Stomach (tissue), 9 donors: ENCODE measurements around the gene NEMP2. TPM values are rescaled to one million over a fixed set of nuclear protein-coding genes. Genes with fewer than 3 reads are reported as not detected.

Source experiments
- DNase-seq, 2 donors: peaks; one replicate each; pipeline versions ENCODE4 v3.0.0 to v3.0.0-alpha.2; 2013 to 2019
- H3K27ac ChIP-seq, 5 donors: fragments of 200-600 bp in 4 of 5; sonication (generic) in 4 of 5; one replicate each; pipeline ENCODE4 v1.5.1; 2013 to 2019; ENCODE audit warnings: mild to moderate bottlenecking in 1 of 5, moderate library complexity in 1 of 5
- H3K27me3 ChIP-seq, 3 donors: fragments of 200-600 bp; sonication (generic); one replicate each; pipeline ENCODE4 v1.5.1; 2017 to 2019; ENCODE audit warnings: mixed run types in 1 of 3
- H3K36me3 ChIP-seq, 4 donors: fragments of 200-600 bp; sonication (generic); 1 replicate in 3 of 4; 2 replicates in 1 of 4; pipeline ENCODE4 v1.5.1; 2016 to 2019
- H3K4me1 ChIP-seq, 4 donors: fragments of 200-600 bp; sonication (generic); one replicate each; pipeline ENCODE4 v1.5.1; 2016 to 2019
- H3K4me3 ChIP-seq, 4 donors: fragments of 200-600 bp; sonication (generic) in 3 of 4; one replicate each; pipeline ENCODE4 v1.5.1; 2016 to 2019; ENCODE audit warnings: mild to moderate bottlenecking in 1 of 4
- H3K9me3 ChIP-seq, 4 donors: fragments of 200-600 bp; sonication (generic); one replicate each; pipeline ENCODE4 v1.5.1; 2016 to 2019
- EP300 ChIP-seq: sonication (generic); formaldehyde crosslinking; IDR thresholded peaks from one replicate; pipeline ENCODE4 v1.6.1; 2017; ENCODE audit warnings: antibody characterized with exemption
- POLR2A ChIP-seq, 4 donors: fragments of 450-650 bp; IDR thresholded peaks; one replicate each; pipeline ENCODE4 v1.6.1; 2016; ENCODE audit warnings: antibody characterized with exemption in 4 of 4, control low read depth in 2 of 4, mild to moderate bottlenecking in 1 of 4, moderate library complexity in 1 of 4
- POLR2AphosphoS5 ChIP-seq, 3 donors: sonication (generic); formaldehyde crosslinking; IDR thresholded peaks; one replicate each; pipeline ENCODE4 v1.6.1; 2016; ENCODE audit warnings: antibody characterized with exemption in 3 of 3
- WGBS, 5 donors: extraction: QIAGEN DNeasy Blood & Tissue Kit in 3 of 5; methylation state at CpG; one replicate each; pipeline versions ENCODE4 v1.1.5 to v1.1.7; 2013 to 2018; 5-methylcytosine and 5-hydroxymethylcytosine counted together
- intact Hi-C: fragments of 100-400 bp; cut with DNase I; formaldehyde crosslinking; loops from one replicate; pipeline ENCODE4 v1.15.1; 2023; ENCODE audit warnings: low total_unique reads
- polyA plus RNA-seq, 3 donors: library from polyadenylated mRNA; stranded (reverse); fragments of 200-250 nt; gene quantifications; one replicate each; pipeline ENCODE4 v1.2.3, GENCODE V29; 2013
- total RNA-seq, 5 donors: library from RNA; depleted of rRNA; stranded (reverse); fragments of >200 nt; gene quantifications; one replicate each; pipeline versions ENCODE4 v1.1.0 to v1.2.3, GENCODE V29; 2014 to 2016
- TF ChIP-seq, protein P1 (sequence below), 7 experiments: fragments of 450-650 bp in 4 of 7; fragments of 200-600 bp in 3 of 7; sonication (generic) in 3 of 7; IDR thresholded peaks; one replicate each; pipeline ENCODE4 v1.5.1; 2016 to 2019; ENCODE audit warnings: antibody characterized with exemption in 7 of 7, control low read depth in 2 of 7, mild to moderate bottlenecking in 1 of 7
- donor health status: healthy with polysubstance abuse.
- donor health status: Bipolar disorder and iron deficiency.
- donor health status: healthy.

NEMP2 gene
- total and polyA plus RNA-seq, 8 donors: 0.60 to 18.7 (median 1.6) TPM; not detected in 2

DNA sequence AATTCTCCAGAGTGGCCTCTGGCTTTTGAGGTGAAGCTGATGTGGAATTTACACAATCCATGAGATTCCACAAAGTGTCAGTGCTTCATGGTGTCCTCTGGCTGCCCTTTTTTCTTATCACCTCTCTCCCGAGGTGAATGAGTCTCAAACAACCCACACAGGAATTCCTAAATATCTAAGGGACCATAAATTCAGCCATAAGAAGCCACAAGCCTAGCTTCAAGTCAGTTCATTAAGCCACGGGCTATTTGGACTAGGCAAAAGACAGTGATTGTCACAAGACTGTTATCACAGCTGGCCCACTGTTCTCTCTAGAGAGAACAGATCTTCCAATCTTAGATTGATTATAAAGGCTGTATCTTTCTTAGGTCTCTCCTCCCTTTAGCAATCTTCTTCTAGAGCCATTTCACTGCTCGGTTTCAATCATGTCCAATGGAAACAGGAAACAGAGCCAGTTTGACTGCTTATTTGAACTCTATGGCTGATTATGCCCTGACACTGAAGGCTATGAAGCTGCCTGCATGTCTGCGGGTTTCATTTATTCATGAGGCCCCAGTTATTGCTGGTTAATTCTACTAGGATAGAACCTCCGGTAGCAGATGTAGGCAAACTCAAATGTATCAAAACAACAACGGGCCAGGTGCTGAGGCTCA, 4.1 kb downstream of the NEMP2 start:
- intact Hi-C loops: loop anchor here (10.0 kb wide), 1 partner anchor 124 kb away; no protein-coding TSS in a partner anchor
- DNase-seq: peak in 1 of 2 donors; percentile 57
- 51 to 68% (median 61%) methylated on average over 6 of the region's 6 CpGs for WGBS, 5 donors

DNA sequence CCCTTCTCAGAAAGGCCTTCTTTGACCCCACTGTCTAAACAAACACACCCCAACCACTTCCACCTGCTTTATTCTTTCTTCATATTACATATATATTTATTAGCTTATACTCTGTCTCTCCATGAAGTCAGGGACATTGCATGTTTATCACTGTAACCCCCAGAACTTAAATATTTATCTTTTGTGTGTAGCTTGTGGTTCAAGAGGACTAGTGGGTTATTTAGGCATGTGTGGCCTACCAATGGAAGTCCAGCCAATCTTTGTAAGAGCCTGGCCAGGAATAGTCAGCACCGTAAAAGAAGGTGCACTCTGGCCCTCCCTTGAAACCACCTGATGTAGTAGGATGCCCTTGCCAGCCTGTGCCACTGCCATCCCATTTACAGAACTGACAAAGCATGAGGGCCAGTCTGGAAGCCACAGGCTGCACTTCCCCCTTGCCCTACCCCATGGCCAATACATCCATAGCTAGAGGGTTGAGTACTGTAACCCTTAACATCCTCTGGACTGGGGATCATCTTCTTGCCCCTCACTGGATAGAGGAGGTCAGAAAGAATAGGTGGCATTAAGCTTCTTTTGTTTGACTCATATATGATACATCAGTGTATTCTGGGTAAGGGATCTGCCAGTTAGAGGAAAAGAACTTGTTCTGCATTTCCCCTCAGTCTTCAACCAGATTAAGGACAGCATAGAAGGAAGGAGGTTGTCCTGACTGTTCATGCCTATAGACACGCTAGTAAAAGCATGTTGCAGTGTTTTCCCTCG, 4.9 kb downstream of the NEMP2 start:
- TF ChIP-seq POLR2AphosphoS5 (IDR thresholded peaks at IDR 0.05) (no peak), EP300 (no peak), POLR2A (IDR thresholded peaks at IDR 0.05) (no peak)
- TF ChIP-seq, protein P1, sequence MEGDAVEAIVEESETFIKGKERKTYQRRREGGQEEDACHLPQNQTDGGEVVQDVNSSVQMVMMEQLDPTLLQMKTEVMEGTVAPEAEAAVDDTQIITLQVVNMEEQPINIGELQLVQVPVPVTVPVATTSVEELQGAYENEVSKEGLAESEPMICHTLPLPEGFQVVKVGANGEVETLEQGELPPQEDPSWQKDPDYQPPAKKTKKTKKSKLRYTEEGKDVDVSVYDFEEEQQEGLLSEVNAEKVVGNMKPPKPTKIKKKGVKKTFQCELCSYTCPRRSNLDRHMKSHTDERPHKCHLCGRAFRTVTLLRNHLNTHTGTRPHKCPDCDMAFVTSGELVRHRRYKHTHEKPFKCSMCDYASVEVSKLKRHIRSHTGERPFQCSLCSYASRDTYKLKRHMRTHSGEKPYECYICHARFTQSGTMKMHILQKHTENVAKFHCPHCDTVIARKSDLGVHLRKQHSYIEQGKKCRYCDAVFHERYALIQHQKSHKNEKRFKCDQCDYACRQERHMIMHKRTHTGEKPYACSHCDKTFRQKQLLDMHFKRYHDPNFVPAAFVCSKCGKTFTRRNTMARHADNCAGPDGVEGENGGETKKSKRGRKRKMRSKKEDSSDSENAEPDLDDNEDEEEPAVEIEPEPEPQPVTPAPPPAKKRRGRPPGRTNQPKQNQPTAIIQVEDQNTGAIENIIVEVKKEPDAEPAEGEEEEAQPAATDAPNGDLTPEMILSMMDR (IDR thresholded peaks at IDR 0.05): no peak
- Histone ChIP-seq H3K36me3 (no peaks in the 10 kb centered on the region), H3K4me3 (no peak overlapping the region), H3K27ac (no peak overlapping the region), H3K27me3 (no peaks in the 10 kb centered on the region), H3K9me3 (no peaks in the 10 kb centered on the region), H3K4me1 (peaks cover 10 to 54% (median 31%) of the 10 kb centered on the region in 4 donors)
- DNase-seq: no peak
- 45 to 64% (median 57%) methylated on average over 3 of the region's 3 CpGs for WGBS, 5 donors
- intact Hi-C loops: loop anchor here (10.0 kb wide), 1 partner anchor 125 kb away; no protein-coding TSS in a partner anchor

More for the DNA sequence above, 4.1 kb downstream of the NEMP2 start:
- Histone ChIP-seq H3K4me1 (peaks cover 12 to 56% (median 35%) of the 10 kb centered on the region in 4 donors), H3K4me3 (no peak overlapping the region), H3K36me3 (no peaks in the 10 kb centered on the region), H3K27me3 (no peaks in the 10 kb centered on the region), H3K27ac (no peak overlapping the region), H3K9me3 (no peaks in the 10 kb centered on the region)
- TF ChIP-seq, protein P1 (IDR thresholded peaks at IDR 0.05): no peak
- TF ChIP-seq EP300 (no peak), POLR2A (IDR thresholded peaks at IDR 0.05) (no peak), POLR2AphosphoS5 (IDR thresholded peaks at IDR 0.05) (no peak)

DNA sequence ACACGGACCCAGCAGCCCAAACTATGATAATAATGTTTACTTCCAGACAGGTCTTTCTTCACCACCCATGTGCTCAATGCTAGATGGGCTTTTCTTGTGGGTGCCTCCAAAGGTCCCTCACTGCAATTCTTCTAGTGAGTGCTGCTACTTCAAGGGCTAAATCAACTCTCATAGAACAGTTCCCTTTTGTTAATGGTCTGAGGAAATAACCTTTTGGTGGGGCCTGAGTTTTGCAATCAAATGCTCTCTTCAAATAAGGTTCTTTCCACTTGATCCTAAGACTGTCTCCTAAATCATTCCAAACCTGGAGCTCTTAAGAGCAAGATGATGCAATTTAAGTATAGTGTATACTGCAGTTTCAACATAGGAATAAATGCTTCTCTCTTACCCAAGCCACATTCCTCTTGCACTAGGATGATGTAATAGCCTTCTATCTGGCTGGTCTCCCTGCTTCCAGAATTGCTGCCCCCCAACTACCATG, 6.0 kb downstream of the NEMP2 start:
- Histone ChIP-seq H3K27ac (no peak overlapping the region), H3K9me3 (no peaks in the 10 kb centered on the region), H3K36me3 (no peaks in the 10 kb centered on the region), H3K4me1 (peaks cover 7 to 48% (median 25%) of the 10 kb centered on the region in 4 donors), H3K4me3 (no peak overlapping the region), H3K27me3 (no peaks in the 10 kb centered on the region)
- WGBS, 5 donors: 24 to 60% (median 50%) methylated on average over 1 of the region's 1 CpG
- no peak for DNase-seq
- TF ChIP-seq POLR2AphosphoS5 (IDR thresholded peaks at IDR 0.05): no peak
- no peak for TF ChIP-seq POLR2A (IDR thresholded peaks at IDR 0.05)
- no peak for TF ChIP-seq EP300
- TF ChIP-seq, protein P1 (IDR thresholded peaks at IDR 0.05): no peak
- intact Hi-C loops: no loop called here

DNA sequence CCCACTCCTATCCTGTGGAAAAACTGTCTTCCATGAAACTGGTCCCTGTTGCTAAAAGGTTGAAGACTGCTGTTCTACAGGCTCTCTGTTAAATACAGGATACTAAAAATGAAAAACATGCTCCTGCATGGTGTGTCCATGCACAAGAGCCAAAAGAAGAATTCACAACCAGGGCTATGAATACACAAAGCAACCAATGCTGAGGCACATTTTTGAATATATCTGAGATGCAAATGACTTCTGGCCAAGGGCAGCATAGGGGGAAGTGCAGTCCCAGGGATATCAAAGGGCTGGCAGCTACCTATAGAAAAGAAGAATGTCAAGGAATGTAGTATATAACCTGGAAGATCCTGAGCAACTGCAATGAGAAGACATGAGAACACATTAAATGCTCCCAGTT, 6.6 kb downstream of the NEMP2 start:
- intact Hi-C loops: no loop called here
- DNase-seq: no peak
- Histone ChIP-seq H3K36me3 (no peaks in the 10 kb centered on the region), H3K9me3 (no peaks in the 10 kb centered on the region), H3K4me1 (peaks cover 5 to 46% (median 21%) of the 10 kb centered on the region in 4 donors), H3K4me3 (no peak overlapping the region), H3K27ac (no peak overlapping the region), H3K27me3 (no peaks in the 10 kb centered on the region)
- TF ChIP-seq POLR2AphosphoS5 (IDR thresholded peaks at IDR 0.05): no peak
- no peak for TF ChIP-seq POLR2A (IDR thresholded peaks at IDR 0.05)
- TF ChIP-seq EP300: no peak
- TF ChIP-seq, protein P1 (IDR thresholded peaks at IDR 0.05): no peak
